HuH-7.5 (cell line): ENCODE results near the gene RPTOR.
A peak's percentile ranks its signal among the peaks of the same experiment; 100 is the strongest.

ENCODE experiments used
- DNase-seq: peaks from one replicate; pipeline ENCODE4 v3.0.0; 2011; ENCODE audit warnings: low spot score

The RPTOR gene

GRCh38 chr17:80998748-80999535 lies 454.3 kb downstream of the RPTOR start:
- DNase-seq, result no peak

- DNase-seq, result no peak
Measured at GRCh38 chr17:80999536-81000333, 455.1 kb downstream of the RPTOR start.

DNA sequence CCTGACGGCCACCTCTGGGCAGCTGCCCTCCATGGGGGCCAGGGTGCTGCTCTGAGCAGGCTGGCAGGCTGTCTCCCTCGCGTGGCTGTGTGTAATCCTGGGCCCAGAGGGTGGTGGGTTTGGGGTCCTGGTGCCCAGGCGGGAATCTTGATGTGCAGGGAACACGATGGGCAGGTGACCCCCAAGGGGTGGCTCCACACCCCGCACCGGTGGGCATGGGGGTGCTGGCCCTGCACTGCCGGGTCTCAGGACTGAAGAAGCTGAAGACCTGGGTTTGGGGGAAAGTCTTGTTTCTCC lies 455.6 kb downstream of the RPTOR start:
- DNase-seq, result peak; percentile 14

DNA sequence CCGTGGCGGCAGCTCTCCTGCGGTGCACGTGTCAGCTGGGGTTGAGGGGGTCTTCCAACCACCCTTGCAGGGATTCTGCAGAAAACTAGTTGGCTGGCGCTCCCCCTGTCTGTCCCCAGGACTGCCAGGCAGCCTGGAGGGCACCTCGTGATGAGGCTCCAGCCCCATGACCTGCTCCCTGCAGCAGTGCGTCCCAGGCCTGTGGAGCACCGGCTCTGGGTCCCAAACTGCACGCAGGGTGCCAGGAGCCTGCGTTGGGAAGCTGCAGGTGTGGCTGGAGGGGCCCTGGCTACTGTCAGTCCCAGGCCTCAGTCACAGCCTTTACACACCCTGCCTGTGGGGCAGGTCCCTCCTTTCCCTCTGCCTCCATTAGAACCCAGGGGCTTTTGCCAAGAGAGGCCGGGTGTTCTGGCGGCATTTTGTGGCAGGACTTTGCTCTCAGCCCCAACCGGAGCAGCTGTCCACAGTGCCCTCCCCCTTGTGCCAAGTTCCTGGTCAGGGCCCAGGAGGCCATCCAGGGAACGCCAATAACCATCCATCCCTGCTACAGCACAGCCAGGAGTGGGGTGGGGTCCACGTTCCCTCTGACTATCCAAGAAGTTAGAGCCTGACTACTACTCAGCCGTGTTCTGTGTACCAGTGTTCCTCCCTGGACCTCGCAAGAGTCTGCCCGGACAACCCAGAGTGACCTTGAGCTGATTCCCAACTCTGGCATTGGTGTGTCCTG lies 456.2 kb downstream of the RPTOR start:
- DNase-seq, result peak; percentile 16

- DNase-seq, result peak; percentile 32
Measured at GRCh38 chr17:81002013-81002384, 457.4 kb downstream of the RPTOR start.

- DNase-seq, result peak; percentile 37
Measured at GRCh38 chr17:81002409-81003361, 458.0 kb downstream of the RPTOR start.

- DNase-seq, result no peak
Measured at GRCh38 chr17:81003711-81004475, 459.3 kb downstream of the RPTOR start.

DNA sequence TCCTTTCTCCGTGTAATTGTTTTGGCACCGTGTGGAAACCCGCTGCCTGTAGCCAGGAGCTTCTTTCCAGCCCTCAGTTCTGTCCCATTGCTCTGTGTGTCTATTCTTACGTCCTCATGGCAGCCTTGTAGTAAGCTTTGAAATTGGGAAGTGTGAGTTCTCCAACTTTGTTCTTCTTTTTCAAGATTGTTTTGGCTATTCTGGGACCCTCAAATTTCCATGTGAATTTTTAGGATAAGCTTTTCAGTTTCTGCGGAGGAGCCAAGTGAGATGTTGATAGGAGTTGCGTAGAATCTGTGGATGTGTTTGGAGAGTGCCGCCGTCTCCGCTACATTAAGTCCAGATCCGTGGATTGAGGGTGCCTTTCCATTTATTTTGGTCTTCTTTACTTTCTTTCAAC lies 462.3 kb downstream of the RPTOR start:
- DNase-seq, result no peak

GRCh38 chr17:81008140-81008539 lies 463.5 kb downstream of the RPTOR start:
- no peak for DNase-seq

- no peak for DNase-seq
Measured at GRCh38 chr17:81009136-81009535, 464.5 kb downstream of the RPTOR start.

DNA sequence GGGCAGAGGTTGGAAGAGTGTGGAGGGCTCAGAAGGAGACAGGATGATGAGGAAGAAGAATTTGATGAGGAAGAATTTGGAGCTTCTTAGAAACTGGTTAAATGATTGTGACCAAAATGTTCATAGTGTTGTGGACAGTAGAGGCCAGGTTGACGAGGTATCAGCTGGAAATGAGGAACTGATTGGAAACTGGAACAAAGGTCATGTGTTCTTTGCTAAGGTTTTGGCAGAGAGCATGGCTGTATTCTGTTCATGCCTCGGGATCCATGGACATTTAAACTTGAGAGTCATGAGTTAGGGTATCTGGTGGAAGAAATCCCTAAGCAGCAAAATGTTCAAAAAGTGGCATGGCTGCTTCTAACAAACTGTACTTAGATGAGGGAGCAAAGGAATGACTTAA lies 466.3 kb downstream of the RPTOR start:
- DNase-seq, result no peak

- no peak for DNase-seq
Measured at GRCh38 chr17:81011951-81012350, 467.3 kb downstream of the RPTOR start.

DNA sequence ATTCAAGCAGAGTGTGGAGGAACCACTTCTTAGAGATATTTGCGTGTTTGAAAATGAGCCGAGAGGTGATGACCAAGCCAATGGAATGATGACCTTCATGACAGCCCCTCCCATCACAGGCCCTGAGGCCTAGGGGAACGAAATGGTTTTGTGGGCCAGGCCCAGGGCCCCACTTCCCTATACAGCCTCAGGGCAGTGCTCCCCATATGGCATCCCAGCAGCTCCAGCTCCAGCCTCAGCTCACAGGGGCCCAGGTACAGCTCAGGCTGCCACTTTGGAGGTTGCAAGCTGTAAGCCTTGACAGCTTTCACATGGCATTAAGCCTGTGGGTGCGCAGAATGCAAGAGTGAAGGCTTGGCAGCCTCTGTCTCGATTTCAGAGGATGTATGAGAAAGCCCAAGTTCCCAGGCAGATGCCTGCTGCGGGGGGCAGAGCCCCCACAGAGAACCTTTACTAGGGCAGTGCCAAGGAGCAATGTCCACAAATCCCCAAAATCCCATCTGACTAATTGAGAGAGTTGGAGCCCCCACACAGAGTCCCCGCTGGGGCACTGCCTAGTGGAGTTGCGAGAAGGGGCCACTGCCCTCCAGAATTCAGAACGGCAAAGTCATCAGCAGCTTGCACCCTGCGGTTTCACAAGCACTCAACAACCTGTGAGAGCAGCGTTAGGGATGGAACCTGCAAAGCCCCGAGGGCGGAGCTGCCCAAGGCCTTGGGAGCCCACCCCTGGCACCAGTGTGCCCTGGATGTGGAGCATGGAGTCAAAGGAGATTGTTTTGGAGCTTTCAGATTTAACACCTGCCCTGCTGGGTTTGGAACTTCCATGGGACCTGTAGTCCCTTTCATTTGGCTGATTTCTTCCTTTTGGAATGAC lies 468.2 kb downstream of the RPTOR start:
- DNase-seq, result no peak

DNA sequence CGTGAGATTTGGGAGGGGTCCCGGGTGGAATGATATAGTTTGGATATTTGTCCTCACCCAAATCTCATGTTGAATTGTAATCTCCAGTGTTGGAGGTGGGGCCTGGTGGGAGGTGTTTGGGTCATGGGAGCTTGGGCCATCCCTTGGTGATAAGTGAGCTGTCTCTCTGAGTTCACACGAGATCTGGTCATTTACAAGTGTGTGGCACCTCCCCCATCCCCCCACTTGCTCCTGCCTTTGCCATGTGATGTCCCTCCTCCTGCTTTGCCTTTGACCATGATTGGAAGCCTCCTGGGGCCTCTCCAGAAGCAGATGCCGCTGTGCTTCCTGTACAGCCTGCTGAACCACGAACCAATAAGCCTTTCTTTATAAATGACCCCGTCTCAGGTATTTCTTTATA lies 469.0 kb downstream of the RPTOR start:
- no peak for DNase-seq

GRCh38 chr17:81015136-81015535 lies 470.5 kb downstream of the RPTOR start:
- DNase-seq, result no peak
